ENCODE measurements around the gene SUPT6H.

Gene SUPT6H

DNA sequence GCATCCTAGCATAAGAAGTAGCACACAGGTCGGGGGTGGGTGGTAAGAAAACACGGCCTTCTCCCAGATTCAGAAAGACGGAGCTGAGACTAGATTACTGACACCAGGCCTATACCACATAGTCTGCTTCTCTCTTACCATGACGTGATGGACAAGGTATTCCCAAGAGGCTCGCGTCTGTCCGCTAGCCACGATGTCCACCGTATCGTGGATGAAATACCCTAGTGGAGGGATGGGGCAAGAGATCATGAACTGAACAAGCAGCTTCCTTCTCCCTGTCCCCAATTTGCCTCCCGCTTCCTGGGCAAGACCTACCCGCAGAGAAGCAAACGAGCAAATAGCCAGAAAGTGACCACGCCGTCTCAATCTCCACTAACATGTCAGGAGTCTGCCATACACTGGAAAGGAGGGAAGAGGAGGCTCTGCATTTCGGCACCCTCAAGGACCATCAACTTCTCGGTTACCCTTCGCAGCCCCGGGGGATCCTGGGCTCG is 63.2 kb downstream of the SUPT6H start:
- Histone ChIP-seq H3K9me3 (ENCODE audit: insufficient read depth, low read length) (no peaks in the 10 kb centered on the region), H3K27me3 (ENCODE audit: insufficient read depth, insufficient read length) (no peaks in the 10 kb centered on the region), H3K9ac (ENCODE audit: insufficient read length, low read depth) (peak overlapping the region; percentile 95), H3K4me1 (ENCODE audit: insufficient read depth, insufficient read length) (peaks cover 5% of the 10 kb centered on the region), H3K36me3 (ENCODE audit: insufficient read depth, insufficient read length, low read length) (peaks cover 43% of the 10 kb centered on the region), H3K4me3 (ENCODE audit: insufficient read length, low read depth) (peak overlapping the region; percentile 85)
- DNase-seq (ENCODE audit: low read depth, low spot score): no peak
- no peak for TF ChIP-seq ZNF274 (IDR thresholded peaks at IDR 0.05; ENCODE audit: low read depth, low read length)
- TF ChIP-seq YY1 (IDR thresholded peaks at IDR 0.05; ENCODE audit: insufficient read depth, insufficient read length): no peak
- TF ChIP-seq SUZ12 (IDR thresholded peaks at IDR 0.05; ENCODE audit: extremely low read depth, insufficient read depth, insufficient read length): no peak

DNA sequence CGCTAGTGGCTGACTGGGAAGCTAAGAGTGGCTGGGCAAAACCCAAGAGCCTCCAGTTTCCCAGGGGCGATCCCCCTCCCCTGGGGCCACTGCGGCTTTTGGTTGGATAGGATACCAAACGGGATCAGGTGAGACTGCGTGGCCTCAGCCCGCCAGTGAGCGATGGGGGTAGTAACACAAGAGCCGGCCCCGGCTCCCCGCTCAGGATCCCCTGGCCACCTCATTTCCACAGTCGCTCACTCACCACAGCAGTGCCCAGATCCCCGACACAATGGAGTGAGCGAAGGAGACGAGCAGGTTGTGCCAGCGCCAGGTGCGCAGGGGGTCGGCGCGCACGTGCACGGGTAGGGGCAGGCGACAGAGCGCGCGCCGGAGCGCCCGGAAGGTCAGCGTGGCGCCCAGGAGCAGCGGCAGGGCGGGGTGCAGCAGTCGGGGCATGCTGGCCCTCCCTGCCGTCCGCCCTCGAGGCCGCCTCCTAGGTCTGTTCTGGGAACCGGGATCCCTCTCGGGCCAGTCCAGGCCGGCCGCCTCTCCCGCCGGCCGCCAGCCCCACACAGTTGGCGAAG is 63.7 kb downstream of the SUPT6H start:
- TF ChIP-seq YY1 (IDR thresholded peaks at IDR 0.05; ENCODE audit: insufficient read depth, insufficient read length): no peak
- no peak for TF ChIP-seq SUZ12 (IDR thresholded peaks at IDR 0.05; ENCODE audit: extremely low read depth, insufficient read depth, insufficient read length)
- TF ChIP-seq ZNF274 (IDR thresholded peaks at IDR 0.05; ENCODE audit: low read depth, low read length): no peak
- Histone ChIP-seq H3K27me3 (ENCODE audit: insufficient read depth, insufficient read length) (no peaks in the 10 kb centered on the region), H3K4me3 (ENCODE audit: insufficient read length, low read depth) (peak overlapping the region; percentile 85), H3K4me1 (ENCODE audit: insufficient read depth, insufficient read length) (peaks cover 5% of the 10 kb centered on the region), H3K36me3 (ENCODE audit: insufficient read depth, insufficient read length, low read length) (peaks cover 38% of the 10 kb centered on the region), H3K9ac (ENCODE audit: insufficient read length, low read depth) (peak overlapping the region; percentile 95), H3K9me3 (ENCODE audit: insufficient read depth, low read length) (no peaks in the 10 kb centered on the region)
- no peak for DNase-seq (ENCODE audit: low read depth, low spot score)

DNA sequence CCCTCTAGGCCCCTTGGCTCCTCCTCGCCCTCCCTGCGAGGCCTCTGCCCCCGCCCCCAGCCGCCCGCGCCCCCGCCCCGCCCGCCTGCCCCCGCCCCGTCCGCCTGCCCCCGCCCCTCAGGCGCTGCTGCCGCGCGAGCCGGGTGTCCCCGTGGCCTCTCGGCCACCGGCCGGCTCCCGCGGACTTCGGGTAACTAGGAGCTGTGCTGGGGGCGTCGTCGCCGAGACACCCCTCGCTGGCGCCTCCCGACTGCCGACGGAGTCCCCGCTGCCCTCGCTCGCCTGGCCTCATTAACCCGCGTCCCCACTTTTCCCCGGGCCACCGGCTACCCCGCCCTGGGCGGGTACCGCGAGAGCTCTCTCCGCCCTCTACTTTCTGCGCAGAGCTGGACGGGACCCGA is 64.2 kb downstream of the SUPT6H start, which contains the start of gene TLCD1:
Gene TLCD1 (minus strand): TSS at position 8 of the 401 bp plus-strand sequence. CDS start 136 bp downstream, outside the sequence.
- DNase-seq (ENCODE audit: low read depth, low spot score): no peak
- TF ChIP-seq SUZ12 (IDR thresholded peaks at IDR 0.05; ENCODE audit: extremely low read depth, insufficient read depth, insufficient read length): no peak
- TF ChIP-seq YY1 (IDR thresholded peaks at IDR 0.05; ENCODE audit: insufficient read depth, insufficient read length): no peak
- TF ChIP-seq ZNF274 (IDR thresholded peaks at IDR 0.05; ENCODE audit: low read depth, low read length): no peak
- peaks cover 5% of the 10 kb centered on the region for H3K4me1 ChIP-seq (ENCODE audit: insufficient read depth, insufficient read length)

DNA sequence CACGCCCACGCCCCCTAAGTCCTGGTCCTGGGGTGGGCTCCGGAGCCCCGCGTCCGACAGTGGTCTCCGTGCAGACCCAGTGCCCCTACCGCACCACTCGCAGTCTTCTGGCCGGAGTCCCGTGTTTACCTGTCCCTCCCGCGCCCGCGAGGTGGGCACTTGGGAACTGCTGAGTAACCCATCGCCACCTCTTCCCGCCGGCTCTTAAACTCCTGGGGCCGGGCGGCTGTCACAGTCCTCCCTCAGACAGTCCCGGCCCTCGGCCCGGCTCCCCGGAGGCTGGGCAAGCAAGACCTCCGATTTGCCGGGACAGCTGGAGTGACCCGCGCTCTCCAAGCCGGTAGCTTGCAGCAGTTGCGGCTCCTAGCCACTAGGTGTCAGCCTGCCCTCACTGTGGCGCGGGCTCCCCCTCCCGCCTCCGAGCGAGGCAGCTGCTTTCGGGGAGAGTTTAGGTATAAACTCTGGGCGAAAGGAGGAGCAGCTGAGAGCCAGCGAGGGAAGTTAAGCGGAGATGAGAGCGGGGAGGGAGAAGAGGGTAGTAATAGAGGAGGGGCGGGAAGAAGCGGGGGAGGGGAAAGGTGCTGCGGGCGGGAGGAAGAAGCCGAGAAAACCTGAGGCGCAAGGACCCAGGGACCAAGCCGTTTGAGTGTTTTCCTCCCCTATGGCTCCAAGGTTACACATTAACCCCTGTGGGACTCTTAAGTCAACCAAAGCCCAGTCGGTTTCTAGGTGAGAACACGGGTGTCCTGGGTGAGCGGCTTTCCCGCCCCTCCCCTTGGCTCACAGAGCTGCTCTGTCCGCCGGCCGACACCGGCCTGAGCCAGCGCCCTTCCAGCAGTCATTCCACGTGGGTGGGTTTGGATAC is 64.9 kb downstream of the SUPT6H start:
- Histone ChIP-seq H3K9me3 (ENCODE audit: insufficient read depth, low read length) (no peaks in the 10 kb centered on the region), H3K36me3 (ENCODE audit: insufficient read depth, insufficient read length, low read length) (peaks cover 27% of the 10 kb centered on the region), H3K9ac (ENCODE audit: insufficient read length, low read depth) (peak overlapping the region; percentile 96), H3K27me3 (ENCODE audit: insufficient read depth, insufficient read length) (no peaks in the 10 kb centered on the region), H3K4me3 (ENCODE audit: insufficient read length, low read depth) (peak overlapping the region; percentile 49), H3K4me1 (ENCODE audit: insufficient read depth, insufficient read length) (peaks cover 5% of the 10 kb centered on the region)
- peak; percentile 92 for DNase-seq (ENCODE audit: low read depth, low spot score)
- TF ChIP-seq SUZ12 (IDR thresholded peaks at IDR 0.05; ENCODE audit: extremely low read depth, insufficient read depth, insufficient read length) (no peak), ZNF274 (IDR thresholded peaks at IDR 0.05; ENCODE audit: low read depth, low read length) (no peak), YY1 (IDR thresholded peaks at IDR 0.05; ENCODE audit: insufficient read depth, insufficient read length) (no peak)

More for the DNA sequence above, 64.2 kb downstream of the SUPT6H start, which contains the start of gene TLCD1:
- Histone ChIP-seq H3K9me3 (ENCODE audit: insufficient read depth, low read length) (no peaks in the 10 kb centered on the region), H3K36me3 (ENCODE audit: insufficient read depth, insufficient read length, low read length) (peaks cover 33% of the 10 kb centered on the region), H3K27me3 (ENCODE audit: insufficient read depth, insufficient read length) (no peaks in the 10 kb centered on the region), H3K4me3 (ENCODE audit: insufficient read length, low read depth) (peak within 1 kb of the TSS; percentile 85), H3K9ac (ENCODE audit: insufficient read length, low read depth) (peak within 1 kb of the TSS; percentile 96)

DNA sequence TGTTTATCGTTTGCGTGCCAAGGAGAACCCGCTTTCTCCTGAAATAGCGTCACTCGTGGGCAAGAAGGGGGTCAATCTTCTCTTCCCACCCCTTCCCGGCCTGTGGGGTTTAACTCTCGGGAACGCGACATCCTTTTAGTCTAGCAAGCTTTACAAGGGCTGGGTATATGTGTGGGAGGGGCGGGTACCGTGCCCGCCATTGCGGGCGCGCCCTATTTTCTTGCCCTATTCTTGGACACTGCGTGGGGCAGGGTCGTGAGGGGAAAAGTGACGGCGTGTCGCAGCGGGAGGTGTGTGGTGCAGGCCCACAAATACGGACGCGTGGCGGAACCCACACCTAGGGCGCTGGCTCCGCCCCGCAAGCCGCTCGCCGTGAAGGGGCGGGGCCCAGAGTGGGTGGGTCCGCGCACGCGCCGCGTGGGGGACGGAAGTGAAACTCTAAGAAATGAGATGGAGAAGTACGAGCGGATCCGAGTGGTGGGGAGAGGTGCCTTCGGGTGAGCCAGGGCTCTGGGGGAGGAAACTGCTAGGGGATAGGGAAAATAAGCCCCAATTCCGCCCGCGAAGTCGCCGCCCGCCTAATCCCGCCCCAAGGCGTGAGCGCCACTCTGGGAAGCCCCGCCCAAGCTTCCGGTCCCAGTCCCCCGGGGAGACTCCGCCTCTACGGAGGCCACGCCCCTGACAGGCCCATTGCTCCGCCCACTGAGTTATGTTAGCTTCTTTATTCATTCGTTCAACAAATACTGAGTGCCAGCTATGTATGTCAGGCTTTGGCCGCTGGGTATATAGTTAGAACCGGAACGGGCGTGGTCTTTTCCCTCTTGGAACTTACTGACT is 66.6 kb downstream of the SUPT6H start, which contains the start of gene NEK8:
Gene NEK8 (plus strand): TSS at position 425 of the 837 bp plus-strand sequence. CDS start 26 bp downstream, at position 451.
- Histone ChIP-seq H3K36me3 (ENCODE audit: insufficient read depth, insufficient read length, low read length) (peaks cover 12% of the 10 kb centered on the region), H3K27me3 (ENCODE audit: insufficient read depth, insufficient read length) (no peaks in the 10 kb centered on the region), H3K9ac (ENCODE audit: insufficient read length, low read depth) (peak within 1 kb of the TSS; percentile 96), H3K4me3 (ENCODE audit: insufficient read length, low read depth) (peak within 1 kb of the TSS; percentile 85), H3K4me1 (ENCODE audit: insufficient read depth, insufficient read length) (no peaks in the 10 kb centered on the region), H3K9me3 (ENCODE audit: insufficient read depth, low read length) (no peaks in the 10 kb centered on the region)
- TF ChIP-seq ZNF274 (IDR thresholded peaks at IDR 0.05; ENCODE audit: low read depth, low read length): no peak
- no peak for TF ChIP-seq YY1 (IDR thresholded peaks at IDR 0.05; ENCODE audit: insufficient read depth, insufficient read length)
- no peak for TF ChIP-seq SUZ12 (IDR thresholded peaks at IDR 0.05; ENCODE audit: extremely low read depth, insufficient read depth, insufficient read length)
- DNase-seq (ENCODE audit: low read depth, low spot score): no peak

DNA sequence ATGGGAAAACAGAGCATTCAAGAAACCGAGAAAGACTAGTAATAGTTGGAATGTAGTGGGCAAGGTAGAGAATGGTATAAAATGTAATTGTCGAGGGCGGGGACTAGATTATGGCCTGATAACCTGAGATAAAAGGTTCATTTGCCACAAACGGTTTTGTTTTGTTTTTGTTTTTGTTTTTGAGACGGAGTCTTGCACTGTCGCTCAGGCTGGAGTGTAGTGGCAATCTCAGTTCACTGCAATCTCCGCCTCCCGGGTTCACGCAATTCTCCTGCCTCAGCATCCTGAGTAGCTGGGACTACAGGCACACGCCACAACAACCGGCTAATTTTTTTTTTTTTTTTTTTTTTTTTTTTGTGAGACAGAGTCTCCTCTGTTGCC is 67.9 kb downstream of the SUPT6H start:
- Histone ChIP-seq H3K4me1 (ENCODE audit: insufficient read depth, insufficient read length) (no peaks in the 10 kb centered on the region), H3K9me3 (ENCODE audit: insufficient read depth, low read length) (no peaks in the 10 kb centered on the region), H3K36me3 (ENCODE audit: insufficient read depth, insufficient read length, low read length) (peaks cover 10% of the 10 kb centered on the region), H3K27me3 (ENCODE audit: insufficient read depth, insufficient read length) (no peaks in the 10 kb centered on the region), H3K9ac (ENCODE audit: insufficient read length, low read depth) (no peak overlapping the region), H3K4me3 (ENCODE audit: insufficient read length, low read depth) (no peak overlapping the region)
- no peak for DNase-seq (ENCODE audit: low read depth, low spot score)
- TF ChIP-seq SUZ12 (IDR thresholded peaks at IDR 0.05; ENCODE audit: extremely low read depth, insufficient read depth, insufficient read length) (no peak), ZNF274 (IDR thresholded peaks at IDR 0.05; ENCODE audit: low read depth, low read length) (no peak), YY1 (IDR thresholded peaks at IDR 0.05; ENCODE audit: insufficient read depth, insufficient read length) (no peak)

Measured in NT2/D1 (cell line).